ENCODE measurements around the gene MBOAT7. TPM values are rescaled to one million over a fixed set of nuclear protein-coding genes. Genes with fewer than 3 reads are reported as not detected.

Gene MBOAT7
- polyA plus RNA-seq, 2 of the 4 experiments (the other 2 are of a cell fraction): 42.1 to 142 TPM

DNA sequence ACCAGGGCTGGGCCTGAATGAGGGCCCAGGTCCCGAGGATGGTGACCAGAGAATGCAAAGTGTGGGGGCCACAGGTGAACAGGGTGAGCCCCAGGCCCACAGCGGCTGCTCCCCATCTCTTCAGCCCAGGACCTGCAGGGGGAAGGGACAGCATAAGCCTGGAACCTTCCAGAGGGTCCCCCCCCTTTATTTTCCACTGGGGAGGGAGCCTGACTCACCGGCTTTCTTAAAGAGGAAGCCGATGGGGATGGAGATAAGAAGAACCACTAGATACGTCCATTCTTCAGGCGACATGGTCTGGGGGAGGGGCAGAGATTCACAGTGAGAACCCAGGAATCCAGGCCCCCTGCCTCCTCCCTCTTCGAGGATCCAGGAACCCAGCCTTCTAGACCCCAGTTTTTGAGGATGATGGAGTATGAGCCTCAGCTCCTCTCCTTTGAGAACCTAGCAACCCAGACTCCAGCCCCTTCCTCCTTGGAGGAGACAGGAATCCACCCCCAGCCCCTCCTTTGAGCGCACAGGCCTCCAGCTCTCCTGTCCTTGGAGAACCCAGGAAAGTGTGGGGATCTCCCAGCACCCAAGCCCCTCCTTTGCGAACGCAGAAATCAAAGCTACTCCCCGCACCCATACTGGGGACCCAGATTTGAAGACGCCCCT, 1.0 kb downstream of the MBOAT7 start:
- TF ChIP-seq HOXB13 (CRISPR knock-in tag; IDR thresholded peaks at IDR 0.05; ENCODE audit: low read depth) (no peak), FOSL2 (IDR thresholded peaks at IDR 0.05) (no peak), FOSL2 (CRISPR knock-in tag; IDR thresholded peaks at IDR 0.05) (peak; percentile 23; the same call in 1 of the 2 replicates), GATA3 (IDR thresholded peaks at IDR 0.05; ENCODE audit: borderline replicate concordance) (peak; percentile 79)
- TF ChIP-seq, protein P1, sequence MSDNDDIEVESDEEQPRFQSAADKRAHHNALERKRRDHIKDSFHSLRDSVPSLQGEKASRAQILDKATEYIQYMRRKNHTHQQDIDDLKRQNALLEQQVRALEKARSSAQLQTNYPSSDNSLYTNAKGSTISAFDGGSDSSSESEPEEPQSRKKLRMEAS (IDR thresholded peaks at IDR 0.05): 0 out of 2 replicates have a peak, but pooled peaks have one; percentile 34
- DNase-seq (ENCODE audit: low read depth in 1 of 2, low spot score in 1 of 2) (peak in 1 of 2 experiments; percentile 41), FAIRE-seq (no peak), ATAC-seq (no peak)
- H3K9me3 ChIP-seq: no peaks in the 10 kb centered on the region
- peaks cover 23% of the 10 kb centered on the region for H3K4me1 ChIP-seq
- ChIA-PET POLR2A (interaction anchor here (1.7 to 5.0 kb wide), 5 partner anchors 12 to 260 kb away, joined by 8 to 132 read pairs (median 33); partner anchors contain the start of genes CNOT3, LENG8 and RPS9), CTCF (interaction anchor here (1.1 to 17.2 kb wide), 9 partner anchors 9 to 379 kb away, joined by 3 to 295 read pairs (median 4); partner anchors contain the start of genes LENG1 and TMC4)
- H3K27ac ChIP-seq: peak overlapping the region; percentile 90 to 95
- WGBS (ENCODE audit: missing lambda C conversion rate): 16% methylated on average over 12 of the region's 12 CpGs
- H3K4me3 ChIP-seq: peak overlapping the region; percentile 67
- H3K4me2 ChIP-seq: peak overlapping the region; percentile 79

- TF ChIP-seq ESRRA (IDR thresholded peaks at IDR 0.05; ENCODE audit: borderline replicate concordance, low read length) (no peak), RCOR1 (IDR thresholded peaks at IDR 0.05; ENCODE audit: low read depth, low read length) (no peak)
- TF ChIP-seq, protein P1 (IDR thresholded peaks at IDR 0.05): no peak
- CTCF ChIA-PET: interaction anchor here (1.1 to 17.2 kb wide), 4 partner anchors 8 to 204 kb away, joined by 3 to 295 read pairs (median 6); partner anchors contain the start of gene TMC4
- Histone ChIP-seq H3K4me1 (peaks cover 16% of the 10 kb centered on the region), H3K9me3 (no peaks in the 10 kb centered on the region), H3K4me3 (no peak overlapping the region), H3K27ac (peak overlapping the region in 1 of 2 experiments; percentile 31; a peak in 2 of 6 replicates), H3K4me2 (peak overlapping the region; percentile 79; the same call in 1 of the 3 replicates)
- FAIRE-seq: no peak
- POLR2A ChIA-PET: interaction anchor here (0.7 to 1.0 kb wide), 2 partner anchors 13 to 14 kb away, joined by 3 read pairs; partner anchors contain the start of gene TMC4
- no peak for DNase-seq (ENCODE audit: low read depth in 1 of 2, low spot score in 1 of 2)
- WGBS (ENCODE audit: missing lambda C conversion rate): 90% methylated on average over 11 of the region's 11 CpGs
- no peak for ATAC-seq
Observed at GRCh38 chr19:54186934-54187381, 2.4 kb downstream of the MBOAT7 start.

GRCh38 chr19:54186351-54186750, 3.0 kb downstream of the MBOAT7 start:
- Histone ChIP-seq H3K4me3 (no peak overlapping the region), H3K4me2 (no peak overlapping the region), H3K27ac (no peak overlapping the region), H3K4me1 (peaks cover 14% of the 10 kb centered on the region), H3K9me3 (no peaks in the 10 kb centered on the region)
- DNase-seq (ENCODE audit: low read depth in 1 of 2, low spot score in 1 of 2) (no peak), FAIRE-seq (no peak), ATAC-seq (no peak)
- WGBS (ENCODE audit: missing lambda C conversion rate): 99% methylated on average over 8 of the region's 8 CpGs
- POLR2A ChIA-PET: interaction anchor here (1.0 kb wide), 1 partner anchor 14 kb away, joined by 3 read pairs; no protein-coding TSS in a partner anchor
- CTCF ChIA-PET: interaction anchor here (2.1 to 17.2 kb wide), 2 partner anchors 14 to 112 kb away, joined by 7 to 295 read pairs; partner anchors contain the start of gene TMC4
- TF ChIP-seq SMC3 (IDR thresholded peaks at IDR 0.05): no peak
- no peak for TF ChIP-seq HEYL (CRISPR knock-in tag; IDR thresholded peaks at IDR 0.05)
- TF ChIP-seq EP300 (IDR thresholded peaks at IDR 0.05): no peak
- no peak for TF ChIP-seq KDM1A (IDR thresholded peaks at IDR 0.05; ENCODE audit: low read depth)
- TF ChIP-seq CEBPB (IDR thresholded peaks at IDR 0.05): no peak
- TF ChIP-seq ZNF302 (CRISPR knock-in tag; IDR thresholded peaks at IDR 0.05): no peak
- no peak for TF ChIP-seq TFCP2L1 (CRISPR knock-in tag; IDR thresholded peaks at IDR 0.05)
- TF ChIP-seq ZC3H11A (IDR thresholded peaks at IDR 0.05): no peak
- TF ChIP-seq POLR2AphosphoS2 (conservative IDR thresholded peaks at IDR 0.05; ENCODE audit: low read length): no peak
- TF ChIP-seq PHF8 (IDR thresholded peaks at IDR 0.05; ENCODE audit: borderline replicate concordance, low read depth): no peak
- TF ChIP-seq EHMT2 (IDR thresholded peaks at IDR 0.05; ENCODE audit: low read depth): no peak
- TF ChIP-seq, protein P2, sequence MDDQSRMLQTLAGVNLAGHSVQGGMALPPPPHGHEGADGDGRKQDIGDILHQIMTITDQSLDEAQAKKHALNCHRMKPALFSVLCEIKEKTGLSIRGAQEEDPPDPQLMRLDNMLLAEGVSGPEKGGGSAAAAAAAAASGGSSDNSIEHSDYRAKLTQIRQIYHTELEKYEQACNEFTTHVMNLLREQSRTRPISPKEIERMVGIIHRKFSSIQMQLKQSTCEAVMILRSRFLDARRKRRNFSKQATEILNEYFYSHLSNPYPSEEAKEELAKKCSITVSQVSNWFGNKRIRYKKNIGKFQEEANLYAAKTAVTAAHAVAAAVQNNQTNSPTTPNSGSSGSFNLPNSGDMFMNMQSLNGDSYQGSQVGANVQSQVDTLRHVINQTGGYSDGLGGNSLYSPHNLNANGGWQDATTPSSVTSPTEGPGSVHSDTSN (IDR thresholded peaks at IDR 0.05): no peak
- TF ChIP-seq FOXS1 (CRISPR knock-in tag; IDR thresholded peaks at IDR 0.05): no peak

Data from A549 (cell line).